HUES6 (cell line): Measurements from ENCODE around the gene LMTK2.

Experiments
- H3K27ac ChIP-seq: 2 replicates; pipeline ENCODE4 v1.7.0; 2013; ENCODE audit warnings: low read depth, mild to moderate bottlenecking, low read length, inconsistent platforms
- H3K27me3 ChIP-seq: 2 replicates; pipeline ENCODE4 v1.6.1; 2013; ENCODE audit warnings: low read length; ENCODE audit not compliant: control insufficient read depth, insufficient read depth
- H3K36me3 ChIP-seq: 2 replicates; pipeline ENCODE4 v1.6.1; 2013; ENCODE audit warnings: low read length; ENCODE audit not compliant: control insufficient read depth, insufficient read depth
- H3K4me1 ChIP-seq: 2 replicates; pipeline ENCODE4 v1.6.1; 2013; ENCODE audit warnings: low read length; ENCODE audit not compliant: control insufficient read depth, insufficient read depth
- H3K4me3 ChIP-seq: 2 replicates; pipeline ENCODE4 v1.5.1; 2013; ENCODE audit warnings: low read depth, low read length
- H3K9ac ChIP-seq: one replicate; pipeline ENCODE4 v1.6.1; 2013; ENCODE audit warnings: mild to moderate bottlenecking, low read length
- H3K9me3 ChIP-seq: 2 replicates; pipeline ENCODE4 v1.6.1; 2013; ENCODE audit warnings: low read depth, low read length; ENCODE audit not compliant: control insufficient read depth, insufficient read depth

Gene LMTK2

DNA sequence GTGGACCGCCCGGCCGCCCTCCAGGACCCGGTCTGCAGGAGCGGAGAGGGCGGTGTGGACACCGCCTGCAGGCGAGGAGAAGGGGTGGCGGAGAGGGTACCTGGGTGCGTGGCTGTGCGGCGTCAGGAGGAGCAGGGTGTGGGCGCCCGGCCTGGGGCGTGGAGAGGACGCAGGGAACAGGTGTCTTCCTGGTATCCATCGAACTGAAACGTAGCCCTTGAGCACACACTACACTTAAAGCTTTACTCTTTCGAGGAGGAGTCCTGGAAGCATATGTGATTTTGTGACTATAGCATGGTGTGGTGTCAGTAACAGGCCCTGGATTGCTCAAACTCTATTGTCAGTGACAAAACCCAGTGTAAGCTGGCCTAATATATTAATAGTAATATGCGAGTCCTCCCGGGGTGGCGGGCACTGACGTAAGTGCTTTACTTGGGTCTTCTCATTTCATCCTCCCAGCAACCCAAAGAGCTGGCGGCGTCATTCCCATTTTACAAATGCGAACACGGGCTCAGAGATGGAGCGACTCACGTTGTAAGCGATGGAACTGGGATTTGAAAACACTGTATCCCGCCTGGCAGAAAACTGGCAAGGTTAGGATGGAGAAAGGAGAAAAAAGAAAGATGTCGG is 145.9 kb downstream of the LMTK2 start:
- peak overlapping the region; percentile 61 for H3K9ac ChIP-seq
- peaks cover 10% of the 10 kb centered on the region for H3K4me1 ChIP-seq
- H3K27ac ChIP-seq: no peak overlapping the region
- peaks cover 5% of the 10 kb centered on the region; the same call in 1 of the 2 replicates for H3K36me3 ChIP-seq
- H3K4me3 ChIP-seq: peak overlapping the region; percentile 94
- H3K9me3 ChIP-seq: no peaks in the 10 kb centered on the region
- H3K27me3 ChIP-seq: no peaks in the 10 kb centered on the region

DNA sequence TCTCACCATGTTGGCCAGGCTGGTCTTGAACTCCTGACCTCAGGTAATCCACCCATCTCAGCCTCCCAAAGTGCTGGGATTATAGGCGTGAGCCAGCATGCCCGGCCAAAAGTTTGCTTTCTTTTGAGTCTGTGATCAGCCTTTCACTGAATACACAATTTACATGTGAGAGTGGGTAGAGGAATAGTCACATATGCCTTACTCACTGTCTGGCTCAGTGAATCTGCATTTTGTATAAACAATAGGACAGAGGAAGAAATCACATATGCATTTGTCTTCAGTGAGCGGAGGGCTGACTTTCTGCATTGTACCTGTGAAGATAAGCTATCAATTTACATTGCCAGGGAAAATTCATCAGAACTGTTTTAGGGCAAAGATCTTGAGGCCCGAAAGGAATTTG is 147.9 kb downstream of the LMTK2 start:
- H3K9ac ChIP-seq: no peak overlapping the region
- H3K27me3 ChIP-seq: no peaks in the 10 kb centered on the region
- no peaks in the 10 kb centered on the region for H3K9me3 ChIP-seq
- peaks cover 10% of the 10 kb centered on the region for H3K4me1 ChIP-seq
- peaks cover 7% of the 10 kb centered on the region for H3K36me3 ChIP-seq
- no peak overlapping the region for H3K27ac ChIP-seq
- H3K4me3 ChIP-seq: no peak overlapping the region

DNA sequence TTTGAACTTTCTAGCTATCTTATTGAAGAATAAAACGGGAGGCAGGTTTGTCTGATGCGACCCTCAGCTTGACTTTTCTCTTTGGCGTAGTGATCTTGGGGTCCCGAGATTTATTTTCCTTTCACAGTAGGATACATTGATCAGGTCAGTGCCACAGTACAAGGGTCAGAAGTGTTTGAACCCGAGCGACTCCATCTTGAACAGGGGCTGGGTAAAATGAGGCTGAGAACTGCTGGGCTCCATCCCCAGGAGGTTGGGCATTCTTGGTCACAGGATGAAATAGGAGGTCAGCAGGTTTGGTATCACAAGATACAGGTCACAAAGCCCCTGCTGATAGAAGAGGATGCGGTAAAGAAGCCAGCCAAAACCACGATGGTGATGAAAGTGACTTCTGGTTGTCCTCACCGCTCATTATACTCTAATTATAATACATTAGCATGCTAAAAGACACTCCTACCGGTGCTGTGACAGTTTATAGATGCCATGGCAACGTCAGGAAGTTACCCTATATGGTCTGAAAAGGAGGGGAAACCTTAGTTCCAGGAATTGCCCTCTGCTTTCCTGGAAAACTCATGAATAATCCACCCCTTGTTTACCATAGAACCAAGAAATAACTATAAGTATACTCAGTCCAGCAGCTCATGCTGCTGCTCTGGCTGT is 148.4 kb downstream of the LMTK2 start:
- Histone ChIP-seq H3K27me3 (no peaks in the 10 kb centered on the region), H3K4me3 (no peak overlapping the region), H3K9me3 (no peaks in the 10 kb centered on the region), H3K9ac (no peak overlapping the region), H3K27ac (no peak overlapping the region), H3K36me3 (peaks cover 7% of the 10 kb centered on the region), H3K4me1 (peaks cover 10% of the 10 kb centered on the region)

DNA sequence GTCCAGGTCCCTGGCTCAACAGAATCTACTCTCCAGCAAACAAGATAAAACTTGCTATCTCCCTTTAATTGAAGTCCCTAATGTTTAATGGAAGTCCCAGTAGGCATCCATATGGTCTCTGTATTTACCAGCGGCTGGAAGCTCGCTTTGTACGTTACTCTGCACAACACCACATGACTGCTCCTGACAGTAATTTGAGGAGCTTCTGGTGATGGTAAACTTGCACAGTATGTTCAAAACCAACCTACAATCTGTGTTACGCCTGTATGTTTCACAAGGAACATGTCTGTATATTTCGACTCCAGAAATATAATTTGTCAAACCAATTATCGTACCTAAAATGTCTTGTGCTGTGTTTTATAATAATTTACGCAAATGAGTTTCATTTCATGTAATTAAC is 149.8 kb downstream of the LMTK2 start:
- no peak overlapping the region for H3K4me3 ChIP-seq
- no peaks in the 10 kb centered on the region for H3K27me3 ChIP-seq
- 0 out of 2 replicates have a peak, but pooled peaks cover 3% of the 10 kb centered on the region for H3K9me3 ChIP-seq
- H3K4me1 ChIP-seq: 0 out of 2 replicates have a peak, but pooled peaks cover under 1% of the 10 kb centered on the region
- no peak overlapping the region for H3K27ac ChIP-seq
- peaks cover 7% of the 10 kb centered on the region for H3K36me3 ChIP-seq
- no peak overlapping the region for H3K9ac ChIP-seq

DNA sequence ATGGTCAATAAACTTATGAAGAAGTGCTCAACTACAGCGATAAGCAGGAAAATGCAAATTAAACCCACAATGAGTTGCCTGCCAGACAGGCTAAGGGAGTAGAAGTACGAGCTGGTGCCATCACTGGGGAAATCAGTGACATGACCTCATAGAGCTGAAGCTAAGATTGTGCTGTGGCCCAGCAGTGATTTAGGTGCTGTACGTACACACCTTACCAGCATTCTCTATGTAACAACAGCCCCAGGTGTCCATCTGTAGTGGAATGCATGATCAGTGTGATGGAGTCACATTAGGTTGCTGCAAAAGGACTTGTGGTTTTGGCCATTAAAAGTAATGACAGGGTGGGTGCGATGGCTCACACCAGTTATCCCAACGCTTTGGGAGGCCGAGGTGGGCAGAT is 151.0 kb downstream of the LMTK2 start:
- no peaks in the 10 kb centered on the region for H3K4me1 ChIP-seq
- H3K9ac ChIP-seq: no peak overlapping the region
- peaks cover 8% of the 10 kb centered on the region; the same call in 1 of the 2 replicates for H3K9me3 ChIP-seq
- H3K27ac ChIP-seq: no peak overlapping the region
- peaks cover 7% of the 10 kb centered on the region for H3K36me3 ChIP-seq
- no peak overlapping the region for H3K4me3 ChIP-seq
- H3K27me3 ChIP-seq: no peaks in the 10 kb centered on the region
